Kidney (tissue), 14 donors: Measurements from ENCODE around the gene OPN1SW. TPM values are rescaled to one million over a fixed set of nuclear protein-coding genes. Genes with fewer than 3 reads are reported as not detected.

Source experiments
- DNase-seq, 5 donors: peaks; one replicate each; pipeline ENCODE4 v3.0.0-alpha.2; 2013 to 2020
- FAIRE-seq: peaks from 2 replicates; lab custom pipeline; 2012; peaks lifted over from hg19 to GRCh38; lab: Jason Lieb, UNC
- H3K27ac ChIP-seq, 2 donors: one replicate each; pipeline ENCODE4 v1.7.0; 2013; ENCODE audit warnings: low read depth in 2 of 2, low read length in 2 of 2, inconsistent platforms in 1 of 2
- H3K27me3 ChIP-seq: one replicate; pipeline ENCODE4 v1.7.1; 2013; ENCODE audit warnings: low read length, inconsistent platforms; ENCODE audit not compliant: control insufficient read depth, insufficient read depth
- H3K36me3 ChIP-seq, 3 donors: one replicate each; pipeline versions ENCODE4 v1.7.0 to v1.7.1; 2013; ENCODE audit warnings: low read length in 3 of 3, control low read depth in 1 of 3, inconsistent platforms in 1 of 3; ENCODE audit not compliant: insufficient read depth in 3 of 3, control insufficient read depth in 2 of 3
- H3K4me1 ChIP-seq, 3 donors: one replicate each; pipeline versions ENCODE4 v1.7.0 to v1.7.1; 2013; ENCODE audit warnings: low read length in 3 of 3, inconsistent platforms in 1 of 3, low read depth in 1 of 3; ENCODE audit not compliant: control insufficient read depth in 2 of 3, insufficient read depth in 2 of 3
- H3K4me3 ChIP-seq, 3 donors: one replicate each; pipeline versions ENCODE4 v1.7.0 to v1.8.1; 2013; ENCODE audit warnings: low read length in 3 of 3, control low read depth in 1 of 3, inconsistent platforms in 1 of 3
- H3K9ac ChIP-seq, 3 donors: one replicate each; pipeline versions ENCODE4 v1.7.0 to v1.7.1; 2013; ENCODE audit warnings: low read length in 3 of 3, control low read depth in 1 of 3, inconsistent platforms in 1 of 3
- H3K9me3 ChIP-seq, 3 donors: one replicate each; pipeline versions ENCODE4 v1.7.0 to v1.7.1; 2013; ENCODE audit warnings: low read length in 3 of 3, control low read depth in 1 of 3, inconsistent platforms in 1 of 3; ENCODE audit not compliant: control insufficient read depth in 2 of 3, insufficient read depth in 1 of 3
- intact Hi-C: fragments of 100-400 bp; cut with DNase I; formaldehyde crosslinking; loops from one replicate; pipeline ENCODE4 v1.11.1; 2022
- polyA plus RNA-seq: library from polyadenylated mRNA; stranded (reverse); fragments of 350-450 nt; fragmentation: Illumina TruSeq; extraction: RNeasy Lipid Tissue Mini Kit (QIAGEN cat#74804); gene quantifications from one replicate; pipeline ENCODE4 v1.2.3, GENCODE V29; 2014; ENCODE audit warnings: low read depth, low replicate concordance; ENCODE audit not compliant: insufficient read depth
- total RNA-seq: library from RNA; stranded (reverse); fragmentation: NEBNext Ultra II Directional; extraction: Animal tissue kit (Norgen Biotek cat#: 25700); gene quantifications from one replicate; pipeline ENCODE4 v1.2.1, GENCODE V29; 2021
- TF ChIP-seq, protein P1 (sequence below): IDR thresholded peaks from 3 replicates; pipeline ENCODE4 v1.5.1; 2012; ENCODE audit warnings: mild to moderate bottlenecking, moderate library complexity, borderline replicate concordance; ENCODE audit not compliant: insufficient read depth; ENCODE audit errors: extremely low read depth
- donor health status: control.
- donor health status: control.
- donor health status: control.
- donor health status: control.
- donor health status: control.
- donor health status: DM: yes; HTN: yes; CAD: no.
- donor health status: Normal renal cell carcinoma (clear cell type).

OPN1SW gene
- total and polyA plus RNA-seq, 2 donors from 2014 or later = not detected

DNA sequence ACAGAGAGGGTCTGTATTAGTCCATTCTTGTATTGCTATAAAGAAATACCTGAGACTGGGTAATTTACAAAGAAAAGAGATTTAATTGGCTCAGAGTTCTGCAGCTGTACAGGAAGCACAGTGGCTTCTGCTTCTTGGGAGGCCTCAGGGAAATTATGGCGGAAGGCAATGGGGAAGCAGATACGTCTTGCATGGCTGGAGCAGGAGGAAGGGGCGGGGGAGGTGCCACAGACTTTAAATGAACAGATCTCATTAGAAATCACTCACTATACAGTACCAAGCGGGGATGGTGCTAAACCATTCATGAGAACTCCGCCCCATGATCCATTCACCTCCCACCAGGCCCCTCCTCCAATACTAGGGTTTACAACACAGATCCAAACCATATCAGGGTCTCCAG, 40.2 kb downstream of the OPN1SW start:
- Histone ChIP-seq H3K9me3 (no peaks in the 10 kb centered on the region), H3K27me3 (no peaks in the 10 kb centered on the region), H3K9ac (no peak overlapping the region), H3K4me3 (no peak overlapping the region), H3K27ac (no peak overlapping the region), H3K36me3 (no peaks in the 10 kb centered on the region), H3K4me1 (peaks cover 2 to 9% (median 8%) of the 10 kb centered on the region in 3 donors)
- DNase-seq (peak in 4 of 5 donors; percentile 34 to 64 (median 60)), FAIRE-seq (no peak)
- TF ChIP-seq, protein P1, sequence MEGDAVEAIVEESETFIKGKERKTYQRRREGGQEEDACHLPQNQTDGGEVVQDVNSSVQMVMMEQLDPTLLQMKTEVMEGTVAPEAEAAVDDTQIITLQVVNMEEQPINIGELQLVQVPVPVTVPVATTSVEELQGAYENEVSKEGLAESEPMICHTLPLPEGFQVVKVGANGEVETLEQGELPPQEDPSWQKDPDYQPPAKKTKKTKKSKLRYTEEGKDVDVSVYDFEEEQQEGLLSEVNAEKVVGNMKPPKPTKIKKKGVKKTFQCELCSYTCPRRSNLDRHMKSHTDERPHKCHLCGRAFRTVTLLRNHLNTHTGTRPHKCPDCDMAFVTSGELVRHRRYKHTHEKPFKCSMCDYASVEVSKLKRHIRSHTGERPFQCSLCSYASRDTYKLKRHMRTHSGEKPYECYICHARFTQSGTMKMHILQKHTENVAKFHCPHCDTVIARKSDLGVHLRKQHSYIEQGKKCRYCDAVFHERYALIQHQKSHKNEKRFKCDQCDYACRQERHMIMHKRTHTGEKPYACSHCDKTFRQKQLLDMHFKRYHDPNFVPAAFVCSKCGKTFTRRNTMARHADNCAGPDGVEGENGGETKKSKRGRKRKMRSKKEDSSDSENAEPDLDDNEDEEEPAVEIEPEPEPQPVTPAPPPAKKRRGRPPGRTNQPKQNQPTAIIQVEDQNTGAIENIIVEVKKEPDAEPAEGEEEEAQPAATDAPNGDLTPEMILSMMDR = no peak
- intact Hi-C loops = no loop called here

DNA sequence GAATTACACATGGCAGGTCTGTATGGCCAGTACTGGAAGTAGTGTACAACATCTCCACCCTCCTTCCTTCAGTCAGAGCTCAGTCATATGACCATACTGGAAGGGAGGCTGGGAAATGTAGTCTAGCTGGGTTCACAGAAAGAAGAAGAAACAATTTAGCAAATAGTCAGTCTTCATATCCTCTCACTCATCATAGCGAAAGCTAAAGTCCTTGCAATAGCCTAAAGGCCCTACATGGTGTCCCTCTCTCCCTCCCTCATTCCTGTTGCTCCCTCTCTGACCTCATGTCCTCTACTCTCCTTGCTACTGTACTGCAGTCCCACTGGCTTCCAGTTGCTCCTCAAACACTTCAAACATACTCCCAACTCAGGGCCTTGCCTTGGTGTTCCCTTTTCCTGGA, 40.7 kb downstream of the OPN1SW start:
- TF ChIP-seq, protein P1 = no peak
- no peak for DNase-seq
- Histone ChIP-seq H3K36me3 (no peaks in the 10 kb centered on the region), H3K4me1 (peaks cover 0 to 4% (median 2%) of the 10 kb centered on the region in 3 donors), H3K9me3 (no peaks in the 10 kb centered on the region), H3K9ac (no peak overlapping the region), H3K4me3 (no peak overlapping the region), H3K27me3 (no peaks in the 10 kb centered on the region), H3K27ac (no peak overlapping the region)
- FAIRE-seq = no peak
- intact Hi-C loops = no loop called here

DNA sequence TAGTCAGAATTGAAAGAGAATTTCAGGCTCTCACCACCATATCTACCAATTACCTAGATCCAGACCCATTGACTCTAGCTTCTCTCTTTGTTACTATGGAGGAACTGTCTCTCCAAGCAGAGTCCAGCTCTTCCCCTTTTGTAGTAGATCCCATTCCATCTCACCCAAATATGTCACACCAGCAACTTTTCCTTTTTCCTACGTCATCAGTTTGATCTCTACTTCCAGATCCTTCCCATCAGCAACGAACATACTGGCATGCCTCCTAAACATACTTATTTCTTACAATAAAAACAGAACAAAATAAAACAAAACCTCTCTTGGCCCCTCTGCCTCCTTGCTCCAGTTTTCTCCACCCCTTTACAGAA, 42.3 kb downstream of the OPN1SW start:
- H3K27me3 ChIP-seq = no peaks in the 10 kb centered on the region
- H3K27ac ChIP-seq = no peak overlapping the region
- H3K4me3 ChIP-seq = no peak overlapping the region
- FAIRE-seq = no peak
- intact Hi-C loops = no loop called here
- H3K9ac ChIP-seq = no peak overlapping the region
- H3K4me1 ChIP-seq = no peaks in the 10 kb centered on the region
- no peaks in the 10 kb centered on the region for H3K9me3 ChIP-seq
- TF ChIP-seq, protein P1 = no peak
- DNase-seq = no peak
- H3K36me3 ChIP-seq = no peaks in the 10 kb centered on the region
